Measurements from ENCODE around the gene BCAS3.
A peak's percentile ranks its signal among the peaks of the same experiment; 100 is the strongest.

Gene BCAS3

DNA sequence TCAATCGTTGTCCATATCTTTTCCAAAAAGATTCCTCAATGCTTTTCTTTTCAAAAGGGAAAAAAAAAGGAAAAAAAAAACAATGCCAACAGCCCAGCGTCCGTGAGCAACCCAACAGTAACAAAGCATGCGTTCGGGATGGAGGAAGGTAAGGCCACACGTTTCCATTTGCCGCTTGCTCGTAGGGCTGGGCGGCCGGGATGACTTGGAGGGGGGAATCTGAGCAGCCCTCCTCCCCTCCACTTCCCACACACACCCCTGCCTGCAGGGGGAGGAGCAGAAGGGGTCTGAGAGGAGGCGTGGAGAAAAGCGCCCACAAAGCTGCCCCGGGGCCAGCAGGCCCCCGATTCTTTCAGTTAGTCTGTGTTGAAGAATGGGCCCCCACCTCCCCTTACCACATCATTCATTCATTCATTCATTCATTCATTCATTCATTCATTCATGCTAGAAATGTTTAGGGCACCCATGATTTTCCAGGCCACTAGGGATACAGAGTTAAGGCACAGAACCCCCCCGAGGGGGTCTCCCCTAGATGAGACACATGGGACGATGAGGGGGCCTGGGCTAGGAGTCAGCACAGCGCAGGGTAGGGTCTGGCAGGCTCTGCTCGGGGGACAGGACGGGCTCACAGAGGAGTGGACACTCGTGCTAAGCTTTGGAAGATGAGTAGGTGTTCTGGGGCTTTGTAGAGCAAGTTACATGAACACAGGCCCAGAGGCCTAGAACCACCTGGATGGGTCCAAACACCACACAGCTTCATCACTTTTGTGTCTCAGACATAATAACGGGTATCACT, 711.1 kb downstream of the BCAS3 start:
- no peak for TF ChIP-seq ZNF565 (CRISPR knock-in tag; conservative IDR thresholded peaks at IDR 0.05; ENCODE audit: low read depth)
- no peak for TF ChIP-seq ESRRG (CRISPR knock-in tag; IDR thresholded peaks at IDR 0.05)
- no peak for TF ChIP-seq RARB (CRISPR knock-in tag; IDR thresholded peaks at IDR 0.05)
- TF ChIP-seq, protein P1, sequence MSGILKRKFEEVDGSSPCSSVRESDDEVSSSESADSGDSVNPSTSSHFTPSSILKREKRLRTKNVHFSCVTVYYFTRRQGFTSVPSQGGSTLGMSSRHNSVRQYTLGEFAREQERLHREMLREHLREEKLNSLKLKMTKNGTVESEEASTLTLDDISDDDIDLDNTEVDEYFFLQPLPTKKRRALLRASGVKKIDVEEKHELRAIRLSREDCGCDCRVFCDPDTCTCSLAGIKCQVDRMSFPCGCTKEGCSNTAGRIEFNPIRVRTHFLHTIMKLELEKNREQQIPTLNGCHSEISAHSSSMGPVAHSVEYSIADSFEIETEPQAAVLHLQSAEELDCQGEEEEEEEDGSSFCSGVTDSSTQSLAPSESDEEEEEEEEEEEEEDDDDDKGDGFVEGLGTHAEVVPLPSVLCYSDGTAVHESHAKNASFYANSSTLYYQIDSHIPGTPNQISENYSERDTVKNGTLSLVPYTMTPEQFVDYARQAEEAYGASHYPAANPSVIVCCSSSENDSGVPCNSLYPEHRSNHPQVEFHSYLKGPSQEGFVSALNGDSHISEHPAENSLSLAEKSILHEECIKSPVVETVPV (CRISPR knock-in tag; IDR thresholded peaks at IDR 0.05), result no peak
- no peak for TF ChIP-seq TCF4 (CRISPR knock-in tag; IDR thresholded peaks at IDR 0.05; ENCODE audit: borderline replicate concordance)
- no peak for TF ChIP-seq ARNTL (CRISPR knock-in tag; IDR thresholded peaks at IDR 0.05; ENCODE audit: borderline replicate concordance, low read depth)
- no peak for TF ChIP-seq ISL1 (CRISPR knock-in tag; IDR thresholded peaks at IDR 0.05)
- TF ChIP-seq OSR1 (CRISPR knock-in tag; IDR thresholded peaks at IDR 0.05), result no peak
- TF ChIP-seq, protein P2, sequence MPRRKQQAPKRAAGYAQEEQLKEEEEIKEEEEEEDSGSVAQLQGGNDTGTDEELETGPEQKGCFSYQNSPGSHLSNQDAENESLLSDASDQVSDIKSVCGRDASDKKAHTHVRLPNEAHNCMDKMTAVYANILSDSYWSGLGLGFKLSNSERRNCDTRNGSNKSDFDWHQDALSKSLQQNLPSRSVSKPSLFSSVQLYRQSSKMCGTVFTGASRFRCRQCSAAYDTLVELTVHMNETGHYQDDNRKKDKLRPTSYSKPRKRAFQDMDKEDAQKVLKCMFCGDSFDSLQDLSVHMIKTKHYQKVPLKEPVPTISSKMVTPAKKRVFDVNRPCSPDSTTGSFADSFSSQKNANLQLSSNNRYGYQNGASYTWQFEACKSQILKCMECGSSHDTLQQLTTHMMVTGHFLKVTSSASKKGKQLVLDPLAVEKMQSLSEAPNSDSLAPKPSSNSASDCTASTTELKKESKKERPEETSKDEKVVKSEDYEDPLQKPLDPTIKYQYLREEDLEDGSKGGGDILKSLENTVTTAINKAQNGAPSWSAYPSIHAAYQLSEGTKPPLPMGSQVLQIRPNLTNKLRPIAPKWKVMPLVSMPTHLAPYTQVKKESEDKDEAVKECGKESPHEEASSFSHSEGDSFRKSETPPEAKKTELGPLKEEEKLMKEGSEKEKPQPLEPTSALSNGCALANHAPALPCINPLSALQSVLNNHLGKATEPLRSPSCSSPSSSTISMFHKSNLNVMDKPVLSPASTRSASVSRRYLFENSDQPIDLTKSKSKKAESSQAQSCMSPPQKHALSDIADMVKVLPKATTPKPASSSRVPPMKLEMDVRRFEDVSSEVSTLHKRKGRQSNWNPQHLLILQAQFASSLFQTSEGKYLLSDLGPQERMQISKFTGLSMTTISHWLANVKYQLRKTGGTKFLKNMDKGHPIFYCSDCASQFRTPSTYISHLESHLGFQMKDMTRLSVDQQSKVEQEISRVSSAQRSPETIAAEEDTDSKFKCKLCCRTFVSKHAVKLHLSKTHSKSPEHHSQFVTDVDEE (CRISPR knock-in tag; IDR thresholded peaks at IDR 0.05), result no peak
- TF ChIP-seq ZFP30 (CRISPR knock-in tag; IDR thresholded peaks at IDR 0.05), result no peak
- no peak for TF ChIP-seq BACH2 (CRISPR knock-in tag; IDR thresholded peaks at IDR 0.05; ENCODE audit: borderline replicate concordance)
- TF ChIP-seq GLIS3 (CRISPR knock-in tag; IDR thresholded peaks at IDR 0.05), result no peak
- TF ChIP-seq, protein P3, sequence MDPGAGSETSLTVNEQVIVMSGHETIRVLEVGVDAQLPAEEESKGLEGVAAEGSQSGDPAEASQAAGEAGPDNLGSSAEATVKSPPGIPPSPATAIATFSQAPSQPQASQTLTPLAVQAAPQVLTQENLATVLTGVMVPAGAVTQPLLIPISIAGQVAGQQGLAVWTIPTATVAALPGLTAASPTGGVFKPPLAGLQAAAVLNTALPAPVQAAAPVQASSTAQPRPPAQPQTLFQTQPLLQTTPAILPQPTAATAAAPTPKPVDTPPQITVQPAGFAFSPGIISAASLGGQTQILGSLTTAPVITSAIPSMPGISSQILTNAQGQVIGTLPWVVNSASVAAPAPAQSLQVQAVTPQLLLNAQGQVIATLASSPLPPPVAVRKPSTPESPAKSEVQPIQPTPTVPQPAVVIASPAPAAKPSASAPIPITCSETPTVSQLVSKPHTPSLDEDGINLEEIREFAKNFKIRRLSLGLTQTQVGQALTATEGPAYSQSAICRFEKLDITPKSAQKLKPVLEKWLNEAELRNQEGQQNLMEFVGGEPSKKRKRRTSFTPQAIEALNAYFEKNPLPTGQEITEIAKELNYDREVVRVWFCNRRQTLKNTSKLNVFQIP (CRISPR knock-in tag; IDR thresholded peaks at IDR 0.05; ENCODE audit: borderline replicate concordance, low read depth), result no peak
- no peak for TF ChIP-seq CSDC2 (CRISPR knock-in tag; IDR thresholded peaks at IDR 0.05)
- no peak for TF ChIP-seq PPARA (CRISPR knock-in tag; IDR thresholded peaks at IDR 0.05; ENCODE audit: borderline replicate concordance)
- no peak for ATAC-seq

DNA sequence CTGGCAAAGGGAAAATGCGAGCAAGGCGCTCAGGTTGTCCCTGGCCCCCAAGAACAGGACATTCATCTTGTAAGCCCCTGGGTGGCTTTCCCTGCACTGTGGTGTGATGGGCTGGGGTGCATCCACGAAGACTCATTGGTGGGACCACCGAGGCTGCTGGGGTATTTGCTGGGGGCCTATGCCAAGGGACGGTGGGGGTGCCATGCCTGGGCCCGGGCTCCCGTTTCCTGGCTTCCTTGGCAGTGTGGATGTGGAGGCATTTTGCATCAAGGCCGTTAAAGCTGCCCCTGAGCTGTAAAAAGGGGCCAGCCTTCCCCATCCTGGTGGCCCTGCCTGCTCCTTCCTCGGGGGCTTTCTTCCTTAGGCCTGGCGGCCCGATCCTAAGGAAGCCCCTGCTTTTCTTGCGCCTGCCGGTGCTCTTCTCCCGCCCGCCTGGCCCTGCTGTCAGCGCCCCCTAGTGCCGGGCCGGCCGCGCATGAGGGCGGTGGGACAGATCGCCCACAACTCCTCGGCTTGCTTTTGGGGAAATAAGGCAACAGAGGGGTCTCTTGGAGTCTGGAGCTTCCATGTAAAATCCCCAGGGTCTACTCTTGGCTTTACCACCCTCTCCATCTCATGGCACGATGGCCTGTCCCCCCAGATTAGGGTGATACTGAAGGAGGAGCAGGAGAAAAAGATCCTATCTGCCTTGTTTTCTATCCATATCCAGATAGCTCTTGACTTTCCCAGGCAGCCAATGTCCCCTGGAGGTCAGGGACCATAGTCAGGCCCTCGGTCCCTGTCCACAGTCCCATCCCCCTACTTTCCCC, 712.2 kb downstream of the BCAS3 start:
- peak; percentile 41 for ATAC-seq
- TF ChIP-seq TCF4 (CRISPR knock-in tag; IDR thresholded peaks at IDR 0.05; ENCODE audit: borderline replicate concordance) (no peak), CSDC2 (CRISPR knock-in tag; IDR thresholded peaks at IDR 0.05) (0 out of 2 replicates have a peak, but pooled peaks have one; percentile 35), BACH2 (CRISPR knock-in tag; IDR thresholded peaks at IDR 0.05; ENCODE audit: borderline replicate concordance) (no peak)
- TF ChIP-seq, protein P2 (CRISPR knock-in tag; IDR thresholded peaks at IDR 0.05), result peak; percentile 43; the same call in 1 of the 2 replicates

DNA sequence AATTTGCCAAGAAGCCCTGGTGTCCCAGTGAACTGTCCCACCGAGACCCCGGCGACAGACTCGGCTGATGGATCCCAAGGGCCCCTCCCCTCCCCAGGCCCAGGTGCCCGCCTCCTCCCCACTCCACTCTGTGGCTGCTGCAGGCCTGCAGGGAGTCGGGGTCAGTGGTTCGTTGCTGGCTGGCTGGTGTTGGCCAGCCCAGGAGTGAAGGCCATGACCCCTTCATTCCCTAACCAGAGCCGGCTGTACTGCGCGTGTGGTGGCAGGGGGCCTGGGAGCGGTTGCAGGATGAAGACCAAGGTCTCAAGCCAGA, 712.8 kb downstream of the BCAS3 start:
- ATAC-seq, result no peak
- TF ChIP-seq ZFP30 (CRISPR knock-in tag; IDR thresholded peaks at IDR 0.05) (no peak), ZNF8 (CRISPR knock-in tag; IDR thresholded peaks at IDR 0.05) (no peak), ZFP3 (CRISPR knock-in tag; IDR thresholded peaks at IDR 0.05) (no peak), GLIS3 (CRISPR knock-in tag; IDR thresholded peaks at IDR 0.05) (no peak), TCF4 (CRISPR knock-in tag; IDR thresholded peaks at IDR 0.05; ENCODE audit: borderline replicate concordance) (no peak), ZNF70 (CRISPR knock-in tag; IDR thresholded peaks at IDR 0.05) (no peak)
- TF ChIP-seq, protein P3 (CRISPR knock-in tag; IDR thresholded peaks at IDR 0.05; ENCODE audit: borderline replicate concordance, low read depth), result no peak
- TF ChIP-seq, protein P1 (CRISPR knock-in tag; IDR thresholded peaks at IDR 0.05), result no peak
